Measurements from ENCODE around the gene MSANTD2. TPM values are rescaled to one million over a fixed set of nuclear protein-coding genes. Genes with fewer than 3 reads are reported as not detected.

Gene MSANTD2
- total and polyA plus RNA-seq, 2 of the 4 experiments (the other 2 are of a cell fraction), result 5.0 to 6.0 TPM

GRCh38 chr11:124839972-124840621, 39.9 kb upstream of the MSANTD2 start:
- Histone ChIP-seq H3K9me3 (ENCODE audit: control insufficient read depth, insufficient read depth, low read length) (no peaks in the 10 kb centered on the region), H3K27ac (ENCODE audit: insufficient read depth, low read length) (no peak overlapping the region), H2AFZ (replicated peaks; ENCODE audit: low read length, poor library complexity) (peak overlapping the region; percentile 1), H3K27me3 (ENCODE audit: control insufficient read depth, insufficient read depth, low read length) (peaks cover 67% of the 10 kb centered on the region), H3K36me3 (ENCODE audit: control insufficient read depth, insufficient read depth, low read length) (no peaks in the 10 kb centered on the region), H3K14ac (replicated peaks; ENCODE audit: low read depth, low read length) (no peak overlapping the region), H3K4me3 (ENCODE audit: insufficient read depth, low read depth, low read length) (no peak overlapping the region; the same call in 1 of the 2 replicates), H3K9me1 (ENCODE audit: insufficient read depth, low read length) (no peaks in the 10 kb centered on the region; the same call in 1 of the 2 replicates), H4K20me1 (ENCODE audit: insufficient read depth, low read length) (no peaks in the 10 kb centered on the region), H2BK15ac (ENCODE audit: low read depth, low read length) (no peak overlapping the region), H3K4me1 (ENCODE audit: control insufficient read depth, insufficient read depth, low read length) (no peaks in the 10 kb centered on the region; the same call in 1 of the 2 replicates), H4K91ac (ENCODE audit: insufficient read depth, low read depth, low read length) (no peak overlapping the region), H3K4ac (ENCODE audit: low read depth, low read length) (no peak overlapping the region), H4K8ac (ENCODE audit: low read depth in 2 of 2, low read length in 2 of 2) (no peak overlapping the region), H3K23ac (ENCODE audit: low read depth, low read length) (peak overlapping the region; percentile 62; the same call in 1 of the 2 replicates), H3K56ac (ENCODE audit: extremely low read depth, insufficient read depth, low read length) (no peak overlapping the region), H2BK5ac (ENCODE audit: low read depth, low read length, poor library complexity, severe bottlenecking) (no peak overlapping the region), H2BK20ac (ENCODE audit: low read depth, low read length) (no peak overlapping the region), H2BK120ac (ENCODE audit: low read depth, low read length) (no peak overlapping the region), H2AK9ac (replicated peaks; ENCODE audit: low read depth, low read length, poor library complexity) (no peak overlapping the region), H3K79me1 (ENCODE audit: low read depth in 1 of 2, low read length in 2 of 2) (no peaks in the 10 kb centered on the region), H2AK5ac (ENCODE audit: low read depth, low read length) (no peak overlapping the region), H3K9ac (ENCODE audit: low read depth, low read length) (no peak overlapping the region), H4K5ac (ENCODE audit: low read depth, low read length) (no peak overlapping the region), H3K18ac (ENCODE audit: low read depth, low read length) (no peak overlapping the region), H3K4me2 (ENCODE audit: low read depth, low read length) (peak overlapping the region; percentile 71; the same call in 1 of the 2 replicates)
- intact Hi-C loops (cut with micrococcal nuclease), result no loop called here
- ATAC-seq (ENCODE audit: low read depth) (no peak), DNase-seq (no peak)
- dilution Hi-C loops (cut with HindIII; ENCODE audit: low sequenced_read_pairs, unreplicated experiment), result no loop called here
- BruUV-seq (replicated peaks), result no TSS peak
- WGBS, 2 experiments (ENCODE audit: extremely low coverage in 2 of 2, insufficient read length in 1 of 2), result no CpG with 5 or more reads among the region's 20 CpGs
- in situ Hi-C loops (cut with MboI; ENCODE audit: low sequenced_read_pairs), result loop anchor here (10.0 kb wide), 2 partner anchors 75 to 195 kb away; partner anchors contain the start of gene ESAM
- POLR2A ChIA-PET (ENCODE audit: unreplicated experiment), result no interaction called here
- CTCF ChIA-PET, result interaction anchor here (0.7 kb wide), 1 partner anchor 36 kb away, joined by 3 read pairs; no protein-coding TSS in a partner anchor
- TF ChIP-seq POLR2A (IDR thresholded peaks at IDR 0.05; ENCODE audit: low read depth, low read length) (no peak), CEBPB (IDR thresholded peaks at IDR 0.05; ENCODE audit: low read depth, low read length) (no peak), NFE2L2 (IDR thresholded peaks at IDR 0.05; ENCODE audit: low read depth, low read length) (no peak), CHD1 (IDR thresholded peaks at IDR 0.05; ENCODE audit: low read depth, low read length) (no peak), BHLHE40 (IDR thresholded peaks at IDR 0.05; ENCODE audit: low read depth, low read length) (peak; percentile 13; the same call in 1 of the 2 replicates)
